Loucy (cell line): ENCODE data around the gene KCTD13.
"Not testable (repeated sequence)": the region's sequence is repeated elsewhere in the genome, so short reads cannot be mapped to it uniquely, and the experiment has no call there.

ENCODE experiments used
- H2AFZ ChIP-seq: fragments of 200-600 bp; sonication (generic); 2 replicates; pipeline ENCODE4 v1.6.0; 2016; ENCODE audit warnings: antibody characterized with exemption, mild to moderate bottlenecking, low read length, moderate library complexity
- H3F3A ChIP-seq: fragments of 200-600 bp; 2 replicates; pipeline ENCODE4 v1.6.0; 2016; ENCODE audit warnings: antibody characterized with exemption, low read depth, mild to moderate bottlenecking
- H3K27me3 ChIP-seq: fragments of 200-600 bp; sonication (generic); 2 replicates; pipeline ENCODE4 v1.6.1; 2014; ENCODE audit warnings: low read length, mild to moderate bottlenecking; ENCODE audit not compliant: insufficient read depth, poor library complexity, severe bottlenecking
- H3K36me3 ChIP-seq: fragments of 200-600 bp; sonication (generic); 2 replicates; pipeline ENCODE4 v1.6.1; 2016; ENCODE audit warnings: low read length; ENCODE audit not compliant: insufficient read depth
- H3K4me1 ChIP-seq: fragments of 200-600 bp; sonication (generic); 2 replicates; pipeline ENCODE4 v1.5.1; 2014; ENCODE audit warnings: low read length, mild to moderate bottlenecking; ENCODE audit not compliant: insufficient read depth, poor library complexity, severe bottlenecking
- H3K4me2 ChIP-seq: fragments of 200-600 bp; sonication (generic); 2 replicates; pipeline ENCODE4 v1.6.0; 2014; ENCODE audit warnings: antibody characterized with exemption, low read length, low read depth, mild to moderate bottlenecking; ENCODE audit not compliant: poor library complexity, severe bottlenecking
- H3K4me3 ChIP-seq: fragments of 200-600 bp; sonication (generic); 2 replicates; pipeline ENCODE4 v1.5.1; 2014; ENCODE audit warnings: low read length, mild to moderate bottlenecking, mixed read lengths; ENCODE audit not compliant: poor library complexity, severe bottlenecking
- H3K79me2 ChIP-seq: fragments of 200-600 bp; sonication (generic); 2 replicates; pipeline ENCODE4 v1.6.1; 2014; ENCODE audit warnings: low read length; ENCODE audit not compliant: insufficient read depth
- H3K9ac ChIP-seq: fragments of 200-600 bp; sonication (generic); 2 replicates; pipeline ENCODE4 v1.6.0; 2014; ENCODE audit warnings: mild to moderate bottlenecking, low read depth, low read length, moderate library complexity; ENCODE audit not compliant: poor library complexity, severe bottlenecking
- H3K9me2 ChIP-seq: fragments of 200-600 bp; sonication (generic); replicated peaks from 2 replicates; pipeline ENCODE4 v1.6.1; 2016; ENCODE audit warnings: low read depth, low read length, mixed read lengths
- H3K9me3 ChIP-seq: fragments of 200-600 bp; sonication (generic); 2 replicates; pipeline ENCODE4 v1.6.1; 2014; ENCODE audit warnings: mild to moderate bottlenecking, antibody characterized with exemption, low read length, low read depth; ENCODE audit not compliant: insufficient read depth
- H4K20me1 ChIP-seq: fragments of 200-600 bp; sonication (generic); 2 replicates; pipeline ENCODE4 v1.6.0; 2014; ENCODE audit warnings: antibody characterized with exemption, low read length, mild to moderate bottlenecking; ENCODE audit not compliant: insufficient read depth, poor library complexity, severe bottlenecking
- CTCF ChIP-seq: fragments of 200-600 bp; sonication (generic); conservative IDR thresholded peaks from 2 replicates; pipeline ENCODE4 v1.5.1; 2014; ENCODE audit warnings: mild to moderate bottlenecking, antibody characterized with exemption, low read length
- EZH2phosphoT487 ChIP-seq: fragments of 200-600 bp; IDR thresholded peaks from 2 replicates; pipeline ENCODE4 v1.6.1; 2018; ENCODE audit warnings: antibody characterized with exemption, mild to moderate bottlenecking, moderate library complexity, borderline replicate concordance

The KCTD13 gene

GRCh38 chr16:29911676-29912010 is 14.4 kb downstream of the KCTD13 start:
- Histone ChIP-seq H3K9ac (no peak overlapping the region), H3K79me2 (no peaks in the 10 kb centered on the region), H3K4me1 (no peaks in the 10 kb centered on the region), H3K27me3 (no peaks in the 10 kb centered on the region), H3K9me3 (no peaks in the 10 kb centered on the region), H3K36me3 (no peaks in the 10 kb centered on the region), H3K4me3 (no peak overlapping the region), H3F3A (no peaks in the 10 kb centered on the region), H2AFZ (no peak overlapping the region), H3K4me2 (no peak overlapping the region), H4K20me1 (no peaks in the 10 kb centered on the region), H3K9me2 (no peaks in the 10 kb centered on the region)
- TF ChIP-seq CTCF (no peak), EZH2phosphoT487 (no peak)

- no peaks in the 10 kb centered on the region for H3F3A ChIP-seq
- no peak overlapping the region for H2AFZ ChIP-seq
- H3K4me1 ChIP-seq, result no peaks in the 10 kb centered on the region
- no peaks in the 10 kb centered on the region for H4K20me1 ChIP-seq
- no peaks in the 10 kb centered on the region for H3K36me3 ChIP-seq
- no peak overlapping the region for H3K9ac ChIP-seq
- no peak for TF ChIP-seq CTCF
- no peak for TF ChIP-seq EZH2phosphoT487
- H3K79me2 ChIP-seq, result no peaks in the 10 kb centered on the region
- no peaks in the 10 kb centered on the region for H3K27me3 ChIP-seq
- H3K9me3 ChIP-seq, result no peaks in the 10 kb centered on the region
- H3K9me2 ChIP-seq, result no peaks in the 10 kb centered on the region
- H3K4me2 ChIP-seq, result no peak overlapping the region
- H3K4me3 ChIP-seq, result no peak overlapping the region
Measured at GRCh38 chr16:29910819-29911675, 15.0 kb downstream of the KCTD13 start.

- H3F3A ChIP-seq, H3K4me2 ChIP-seq, H3K36me3 ChIP-seq, H3K4me1 ChIP-seq, H3K4me3 ChIP-seq, H2AFZ ChIP-seq, H3K9me3 ChIP-seq, H3K9ac ChIP-seq, H4K20me1 ChIP-seq, H3K27me3 ChIP-seq, H3K9me2 ChIP-seq, H3K79me2 ChIP-seq: not testable (repeated sequence)
Measured at GRCh38 chr16:29909851-29910250, 16.2 kb downstream of the KCTD13 start.

- H2AFZ ChIP-seq, result no peak overlapping the region
- no peak overlapping the region for H3K4me2 ChIP-seq
- no peak overlapping the region for H3K9ac ChIP-seq
- no peaks in the 10 kb centered on the region for H3F3A ChIP-seq
- no peaks in the 10 kb centered on the region for H3K9me3 ChIP-seq
- no peak overlapping the region for H3K4me3 ChIP-seq
- H3K4me1 ChIP-seq, result no peaks in the 10 kb centered on the region
- no peak for TF ChIP-seq EZH2phosphoT487
- TF ChIP-seq CTCF, result no peak
- H3K27me3 ChIP-seq, result no peaks in the 10 kb centered on the region
- no peaks in the 10 kb centered on the region for H3K9me2 ChIP-seq
- no peaks in the 10 kb centered on the region for H3K79me2 ChIP-seq
- H4K20me1 ChIP-seq, result no peaks in the 10 kb centered on the region
- no peaks in the 10 kb centered on the region for H3K36me3 ChIP-seq
Measured at GRCh38 chr16:29909391-29909790, 16.6 kb downstream of the KCTD13 start.
